ENCODE data around the gene DCLRE1C.

The DCLRE1C gene

GRCh38 chr10:14905890-14906289 lies 48.0 kb downstream of the DCLRE1C start:
- TF ChIP-seq, protein P1, sequence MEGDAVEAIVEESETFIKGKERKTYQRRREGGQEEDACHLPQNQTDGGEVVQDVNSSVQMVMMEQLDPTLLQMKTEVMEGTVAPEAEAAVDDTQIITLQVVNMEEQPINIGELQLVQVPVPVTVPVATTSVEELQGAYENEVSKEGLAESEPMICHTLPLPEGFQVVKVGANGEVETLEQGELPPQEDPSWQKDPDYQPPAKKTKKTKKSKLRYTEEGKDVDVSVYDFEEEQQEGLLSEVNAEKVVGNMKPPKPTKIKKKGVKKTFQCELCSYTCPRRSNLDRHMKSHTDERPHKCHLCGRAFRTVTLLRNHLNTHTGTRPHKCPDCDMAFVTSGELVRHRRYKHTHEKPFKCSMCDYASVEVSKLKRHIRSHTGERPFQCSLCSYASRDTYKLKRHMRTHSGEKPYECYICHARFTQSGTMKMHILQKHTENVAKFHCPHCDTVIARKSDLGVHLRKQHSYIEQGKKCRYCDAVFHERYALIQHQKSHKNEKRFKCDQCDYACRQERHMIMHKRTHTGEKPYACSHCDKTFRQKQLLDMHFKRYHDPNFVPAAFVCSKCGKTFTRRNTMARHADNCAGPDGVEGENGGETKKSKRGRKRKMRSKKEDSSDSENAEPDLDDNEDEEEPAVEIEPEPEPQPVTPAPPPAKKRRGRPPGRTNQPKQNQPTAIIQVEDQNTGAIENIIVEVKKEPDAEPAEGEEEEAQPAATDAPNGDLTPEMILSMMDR (IDR thresholded peaks at IDR 0.05; ENCODE audit: insufficient read depth, low read depth, low read length, missing control alignments), result no peak
- H3K4me3 ChIP-seq (ENCODE audit: low read depth, low read length), result no peak overlapping the region
- no peak for DNase-seq (ENCODE audit: low read depth)

- TF ChIP-seq, protein P1 (IDR thresholded peaks at IDR 0.05; ENCODE audit: insufficient read depth, low read depth, low read length, missing control alignments), result no peak
- no peak for DNase-seq (ENCODE audit: low read depth)
- no peak overlapping the region for H3K4me3 ChIP-seq (ENCODE audit: low read depth, low read length)
These were observed 49.0 kb downstream of the DCLRE1C start for GRCh38 chr10:14904864-14905263.

DNA sequence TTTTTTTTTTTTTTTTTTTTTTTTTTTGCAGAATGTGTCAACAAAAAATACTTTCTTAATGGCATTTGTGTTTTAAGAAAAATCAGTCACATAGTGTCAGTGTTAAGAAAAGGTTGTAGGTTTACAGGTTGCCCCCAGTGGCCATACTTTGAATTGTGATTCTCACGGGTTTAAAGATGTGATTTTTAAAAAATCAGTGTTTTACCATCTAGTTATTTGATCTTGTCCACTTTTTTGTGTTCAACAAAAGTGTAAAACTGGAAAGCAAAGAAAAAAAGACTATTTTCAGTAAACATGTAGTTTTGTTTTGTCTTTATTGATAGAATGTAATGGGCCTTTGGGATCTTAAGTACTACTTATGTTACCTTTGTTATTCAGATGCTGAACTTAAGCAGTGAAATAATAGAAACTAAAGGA lies 49.6 kb downstream of the DCLRE1C start:
- TF ChIP-seq, protein P1 (IDR thresholded peaks at IDR 0.05; ENCODE audit: insufficient read depth, low read depth, low read length, missing control alignments), result peak; percentile 52
- DNase-seq (ENCODE audit: low read depth), result peak; percentile 48
- no peak overlapping the region for H3K4me3 ChIP-seq (ENCODE audit: low read depth, low read length)

GRCh38 chr10:14891151-14891550 lies 62.7 kb downstream of the DCLRE1C start:
- no peak for DNase-seq (ENCODE audit: low read depth)
- TF ChIP-seq, protein P1 (IDR thresholded peaks at IDR 0.05; ENCODE audit: insufficient read depth, low read depth, low read length, missing control alignments), result no peak

DNA sequence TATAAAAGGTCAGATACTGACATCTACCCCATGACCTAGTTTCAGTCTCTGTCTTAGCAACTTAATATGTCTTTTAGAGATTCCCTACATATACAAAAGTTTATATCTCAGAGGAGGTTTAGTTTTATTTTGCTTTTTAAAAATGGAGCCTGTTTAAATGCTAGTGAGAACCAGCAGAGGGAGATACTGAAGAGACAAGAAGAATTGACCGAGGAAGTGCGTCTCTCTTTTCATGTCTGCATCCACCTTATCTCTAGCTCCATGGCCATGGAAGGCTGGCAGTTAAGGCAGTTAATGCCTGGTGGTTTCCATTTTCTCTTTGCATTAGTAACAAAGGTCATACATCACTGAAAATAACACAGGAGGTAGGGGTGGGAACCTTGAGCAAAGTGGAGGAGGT lies 64.6 kb downstream of the DCLRE1C start:
- TF ChIP-seq, protein P1 (IDR thresholded peaks at IDR 0.05; ENCODE audit: insufficient read depth, low read depth, low read length, missing control alignments), result peak; percentile 16
- peak; percentile 23 for DNase-seq (ENCODE audit: low read depth)
- no peak overlapping the region for H3K4me3 ChIP-seq (ENCODE audit: low read depth, low read length)

More at GRCh38 chr10:14891151-14891550, 62.7 kb downstream of the DCLRE1C start:
- no peak overlapping the region for H3K4me3 ChIP-seq (ENCODE audit: low read depth, low read length)

GRCh38 chr10:14884082-14884481 lies 69.8 kb downstream of the DCLRE1C start:
- H3K4me3 ChIP-seq (ENCODE audit: low read depth, low read length), result no peak overlapping the region
- DNase-seq (ENCODE audit: low read depth), result no peak
- TF ChIP-seq, protein P1 (IDR thresholded peaks at IDR 0.05; ENCODE audit: insufficient read depth, low read depth, low read length, missing control alignments), result no peak

GRCh38 chr10:14880229-14880628 lies 73.7 kb downstream of the DCLRE1C start:
- peak; percentile 11 for DNase-seq (ENCODE audit: low read depth)
- peak overlapping the region; percentile 84 for H3K4me3 ChIP-seq (ENCODE audit: low read depth, low read length)
- TF ChIP-seq, protein P1 (IDR thresholded peaks at IDR 0.05; ENCODE audit: insufficient read depth, low read depth, low read length, missing control alignments), result no peak

All from GM12865 (cell line).